ENCODE measurements around the gene GUCY1A1.

- TF ChIP-seq POLR2A (IDR thresholded peaks at IDR 0.05; ENCODE audit: low read length) = no peak
- no peak for TF ChIP-seq GATA1 (IDR thresholded peaks at IDR 0.05; ENCODE audit: low read depth, low read length)
Observed at GRCh38 chr4:155684423-155684822, 17.8 kb downstream of the GUCY1A1 start.
